ENCODE measurements around the gene AHNAK.

AHNAK gene

DNA sequence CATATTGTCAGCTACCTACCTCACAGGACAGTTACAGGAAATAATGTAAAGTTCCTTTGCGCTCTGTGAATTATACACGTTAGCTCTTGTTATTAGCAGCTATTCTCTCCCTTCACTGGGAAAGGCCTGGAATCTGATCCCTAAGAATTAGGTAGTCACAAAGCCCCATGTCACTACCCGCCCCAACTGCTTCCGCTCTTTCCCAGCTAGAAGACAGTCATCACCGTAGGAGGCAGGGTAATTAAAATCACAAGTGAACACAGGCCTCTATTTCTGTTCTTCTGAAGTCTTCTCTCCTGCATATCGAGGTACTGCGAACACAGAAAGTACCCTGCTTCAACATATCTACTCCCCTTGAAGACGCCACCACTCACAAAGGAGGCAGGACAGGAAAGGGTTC, 12.6 kb upstream of the AHNAK start:
- Histone ChIP-seq H3K9me3 (ENCODE audit: control insufficient read depth in 1 of 2, low read length in 2 of 2) (no peaks in the 10 kb centered on the region), H3K4me1 (ENCODE audit: control insufficient read depth in 1 of 2, insufficient read depth in 2 of 2, low read length in 2 of 2) (peaks cover 42 to 60% of the 10 kb centered on the region in 2 donors), H3K27ac (ENCODE audit: low read depth, low read length) (no peak overlapping the region), H3K27me3 (ENCODE audit: control insufficient read depth in 1 of 2, insufficient read depth in 2 of 2, low read length in 2 of 2) (no peaks in the 10 kb centered on the region), H3K9ac (ENCODE audit: low read depth in 1 of 2, low read length in 2 of 2) (no peak overlapping the region), H3K4me3 (ENCODE audit: low read depth in 1 of 2, low read length in 2 of 2) (no peak overlapping the region), H3K36me3 (ENCODE audit: control insufficient read depth in 1 of 2, insufficient read depth in 2 of 2, low read length in 2 of 2) (peaks cover 20 to 42% of the 10 kb centered on the region in 2 donors)

DNA sequence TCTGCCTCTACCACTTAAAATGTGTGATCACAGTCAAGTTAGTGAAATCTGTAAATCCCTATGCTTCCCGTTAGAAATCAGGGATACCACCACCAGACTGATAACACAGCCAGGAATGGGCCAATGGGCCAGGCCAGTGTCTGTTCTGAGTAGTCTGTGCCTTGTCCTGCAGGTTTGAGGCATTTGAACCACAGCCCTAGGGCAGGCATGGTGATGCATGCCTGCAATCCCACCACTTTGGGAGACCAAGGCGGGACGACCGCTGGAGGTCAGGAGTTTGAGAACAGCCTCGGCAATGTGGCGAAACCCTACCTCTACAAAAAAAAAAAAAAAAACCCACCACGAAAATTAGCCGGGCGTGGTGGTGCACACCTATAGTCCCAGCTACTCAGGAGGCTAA, 12.1 kb upstream of the AHNAK start:
- peaks cover 47 to 65% of the 10 kb centered on the region in 2 donors for H3K4me1 ChIP-seq (ENCODE audit: control insufficient read depth in 1 of 2, insufficient read depth in 2 of 2, low read length in 2 of 2)
- no peaks in the 10 kb centered on the region for H3K9me3 ChIP-seq (ENCODE audit: control insufficient read depth in 1 of 2, low read length in 2 of 2)
- H3K9ac ChIP-seq (ENCODE audit: low read depth in 1 of 2, low read length in 2 of 2): no peak overlapping the region
- H3K27me3 ChIP-seq (ENCODE audit: control insufficient read depth in 1 of 2, insufficient read depth in 2 of 2, low read length in 2 of 2): no peaks in the 10 kb centered on the region
- H3K36me3 ChIP-seq (ENCODE audit: control insufficient read depth in 1 of 2, insufficient read depth in 2 of 2, low read length in 2 of 2): peaks cover 17 to 37% of the 10 kb centered on the region in 2 donors
- H3K27ac ChIP-seq (ENCODE audit: low read depth, low read length): no peak overlapping the region
- no peak overlapping the region for H3K4me3 ChIP-seq (ENCODE audit: low read depth in 1 of 2, low read length in 2 of 2)

DNA sequence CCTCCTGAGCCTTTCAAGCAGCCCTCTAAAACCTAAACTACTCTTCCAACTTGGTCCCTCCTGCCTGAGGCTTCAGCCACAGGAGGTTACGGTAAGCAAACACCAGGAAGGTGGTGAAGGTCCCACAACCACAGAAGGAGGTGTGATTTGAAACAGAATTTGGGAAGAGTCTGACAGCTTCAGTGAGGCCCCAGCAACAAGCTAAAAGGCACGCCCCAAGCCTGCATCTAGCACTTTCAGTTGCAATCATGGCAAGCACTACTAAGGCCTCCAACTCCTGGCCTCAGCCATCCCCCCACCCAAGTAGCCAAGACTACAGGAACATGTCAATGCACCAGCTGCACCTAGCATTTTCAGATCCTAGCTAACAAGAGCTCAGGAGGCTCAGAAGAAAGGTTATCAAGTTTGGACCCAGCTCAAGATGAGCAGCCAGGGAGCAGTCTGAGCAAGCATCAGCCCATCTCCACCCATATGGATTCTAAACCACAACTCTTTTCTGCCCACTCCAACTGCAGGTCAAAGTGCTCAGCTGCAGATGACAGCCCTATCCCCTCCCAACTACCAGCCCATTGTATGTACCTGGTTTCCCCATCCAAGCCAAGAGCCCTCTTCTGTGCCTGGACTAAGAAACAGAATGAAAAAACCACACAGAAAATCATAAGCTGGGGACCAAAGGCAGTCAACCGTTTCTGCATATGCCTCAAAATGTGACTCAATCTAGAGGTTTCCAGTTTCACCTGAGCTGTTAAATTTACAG, 10.4 kb upstream of the AHNAK start:
- Histone ChIP-seq H3K36me3 (ENCODE audit: control insufficient read depth in 1 of 2, insufficient read depth in 2 of 2, low read length in 2 of 2) (peaks cover 12 to 23% of the 10 kb centered on the region in 2 donors), H3K27ac (ENCODE audit: low read depth, low read length) (peak overlapping the region; percentile 76), H3K9ac (ENCODE audit: low read depth in 1 of 2, low read length in 2 of 2) (peak overlapping the region; percentile 44 to 49), H3K4me1 (ENCODE audit: control insufficient read depth in 1 of 2, insufficient read depth in 2 of 2, low read length in 2 of 2) (peaks cover 63 to 81% of the 10 kb centered on the region in 2 donors), H3K27me3 (ENCODE audit: control insufficient read depth in 1 of 2, insufficient read depth in 2 of 2, low read length in 2 of 2) (no peaks in the 10 kb centered on the region), H3K4me3 (ENCODE audit: low read depth in 1 of 2, low read length in 2 of 2) (peak overlapping the region; percentile 27 to 48), H3K9me3 (ENCODE audit: control insufficient read depth in 1 of 2, low read length in 2 of 2) (no peaks in the 10 kb centered on the region)

DNA sequence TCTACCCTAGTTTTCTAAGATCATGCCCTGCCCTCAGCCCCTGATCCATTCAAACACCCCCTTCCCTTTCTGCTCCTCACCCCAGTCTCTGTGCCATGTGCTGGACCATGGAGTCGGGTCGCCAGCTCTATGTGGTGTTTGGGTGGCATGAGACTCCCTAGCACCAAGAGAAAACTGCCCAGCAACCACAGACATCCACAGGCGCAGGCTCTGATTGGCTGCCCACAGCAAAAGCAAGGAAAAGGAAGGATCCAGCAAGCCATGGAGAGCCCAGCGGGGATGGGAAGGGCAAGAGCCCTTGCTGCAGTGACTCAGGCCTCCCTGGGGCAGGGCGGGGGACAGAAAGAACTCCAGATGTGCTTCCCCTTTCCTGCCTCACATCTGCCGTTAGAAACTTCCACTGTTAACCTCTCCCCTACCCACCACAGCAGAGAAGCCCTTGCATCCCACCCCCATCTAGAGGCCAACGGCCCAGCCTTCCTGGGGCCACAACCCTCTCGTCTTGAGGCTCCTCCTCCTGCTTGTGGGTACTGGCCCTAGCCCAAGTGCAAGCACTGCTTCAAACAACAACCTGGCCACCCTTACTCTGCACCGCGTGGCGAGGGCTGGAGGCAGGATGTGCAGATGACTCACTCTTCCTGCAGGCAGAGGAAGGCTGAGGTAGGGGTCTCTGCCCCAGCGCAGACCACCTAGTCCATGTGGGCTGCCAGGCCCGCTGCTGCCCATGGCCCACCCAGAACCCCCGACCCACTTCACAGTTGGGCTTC, 9.7 kb upstream of the AHNAK start:
- Histone ChIP-seq H3K27me3 (ENCODE audit: control insufficient read depth in 1 of 2, insufficient read depth in 2 of 2, low read length in 2 of 2) (no peaks in the 10 kb centered on the region), H3K36me3 (ENCODE audit: control insufficient read depth in 1 of 2, insufficient read depth in 2 of 2, low read length in 2 of 2) (peaks cover 12 to 19% of the 10 kb centered on the region in 2 donors), H3K9me3 (ENCODE audit: control insufficient read depth in 1 of 2, low read length in 2 of 2) (no peaks in the 10 kb centered on the region), H3K9ac (ENCODE audit: low read depth in 1 of 2, low read length in 2 of 2) (peak overlapping the region; percentile 44 to 49), H3K27ac (ENCODE audit: low read depth, low read length) (peak overlapping the region; percentile 76), H3K4me1 (ENCODE audit: control insufficient read depth in 1 of 2, insufficient read depth in 2 of 2, low read length in 2 of 2) (peaks cover 71 to 88% of the 10 kb centered on the region in 2 donors), H3K4me3 (ENCODE audit: low read depth in 1 of 2, low read length in 2 of 2) (peak overlapping the region; percentile 27 to 48)

DNA sequence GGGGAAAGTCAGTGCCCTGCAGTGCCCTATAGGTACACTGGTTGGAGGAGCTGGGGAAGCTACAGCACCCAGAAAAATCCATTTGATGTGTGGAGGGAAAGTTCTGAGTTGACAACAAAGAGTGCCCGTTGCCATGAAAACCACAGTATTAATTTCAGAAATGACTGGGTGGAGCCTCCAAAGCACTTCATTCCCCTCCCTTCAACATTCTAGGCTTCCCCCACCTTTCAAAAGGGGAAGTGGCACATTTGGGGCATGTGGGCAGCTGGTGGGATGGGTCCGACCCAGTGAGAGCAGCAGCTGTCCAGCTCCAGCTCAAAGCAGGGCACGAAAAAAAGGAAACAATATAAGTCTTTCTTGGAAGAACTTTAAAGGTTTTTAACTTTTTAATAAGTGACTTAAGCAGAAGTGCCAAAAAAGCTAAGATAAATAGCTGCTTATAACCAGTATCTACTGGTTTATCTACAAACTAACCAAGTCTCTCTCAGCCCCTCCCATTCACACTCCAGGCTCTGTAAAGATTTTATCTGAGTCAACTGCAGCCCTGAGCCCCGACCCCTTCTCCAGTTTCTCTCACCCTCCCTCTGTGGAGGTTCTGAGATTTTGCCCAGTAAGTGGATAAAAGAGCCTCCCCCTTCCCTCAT, 9.0 kb upstream of the AHNAK start:
- peaks cover 68 to 88% of the 10 kb centered on the region in 2 donors for H3K4me1 ChIP-seq (ENCODE audit: control insufficient read depth in 1 of 2, insufficient read depth in 2 of 2, low read length in 2 of 2)
- peak overlapping the region; percentile 44 to 49 for H3K9ac ChIP-seq (ENCODE audit: low read depth in 1 of 2, low read length in 2 of 2)

DNA sequence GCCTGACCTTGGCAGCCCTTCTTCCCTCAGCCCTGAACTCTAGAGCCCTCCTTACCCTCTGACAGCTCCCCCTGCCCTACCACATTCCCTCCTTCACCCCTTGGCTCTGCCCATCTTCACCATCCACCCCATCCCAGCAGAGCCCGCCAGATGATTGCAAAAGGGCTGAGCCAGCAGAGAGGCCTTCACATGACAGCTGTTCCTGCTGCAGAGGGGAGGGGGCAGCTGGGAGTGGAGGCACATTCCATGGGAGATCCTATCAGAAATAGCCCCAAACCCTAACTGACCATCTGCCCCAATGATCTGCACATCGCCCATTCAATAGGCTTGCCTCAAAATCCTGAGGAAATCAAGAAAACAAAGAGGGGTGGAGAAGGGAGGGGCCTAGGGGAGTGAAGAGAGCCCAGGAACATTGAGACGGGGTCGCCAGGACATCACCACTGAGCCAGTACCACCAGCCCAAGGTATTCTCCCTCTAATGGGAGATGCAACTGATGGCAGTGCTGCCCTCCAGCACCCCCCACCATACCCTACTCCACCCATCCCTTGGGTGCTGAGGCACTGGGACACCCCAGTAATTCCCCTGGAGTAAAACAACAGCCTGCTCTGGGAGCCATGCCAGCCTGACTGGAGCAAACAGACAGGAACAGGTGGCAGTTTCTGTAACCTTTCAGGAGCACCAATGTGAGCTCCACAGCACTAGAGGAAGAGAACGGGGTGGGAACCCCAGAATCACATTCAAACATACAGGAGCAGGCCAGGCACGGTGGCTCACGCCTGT, 8.0 kb upstream of the AHNAK start:
- Histone ChIP-seq H3K36me3 (ENCODE audit: control insufficient read depth in 1 of 2, insufficient read depth in 2 of 2, low read length in 2 of 2) (peaks cover 7 to 11% of the 10 kb centered on the region in 2 donors), H3K9ac (ENCODE audit: low read depth in 1 of 2, low read length in 2 of 2) (peak overlapping the region; percentile 55 to 79), H3K27ac (ENCODE audit: low read depth, low read length) (peak overlapping the region; percentile 93), H3K27me3 (ENCODE audit: control insufficient read depth in 1 of 2, insufficient read depth in 2 of 2, low read length in 2 of 2) (no peaks in the 10 kb centered on the region), H3K4me1 (ENCODE audit: control insufficient read depth in 1 of 2, insufficient read depth in 2 of 2, low read length in 2 of 2) (peaks cover 68 to 80% of the 10 kb centered on the region in 2 donors), H3K4me3 (ENCODE audit: low read depth in 1 of 2, low read length in 2 of 2) (no peak overlapping the region), H3K9me3 (ENCODE audit: control insufficient read depth in 1 of 2, low read length in 2 of 2) (no peaks in the 10 kb centered on the region)

More for the DNA sequence above, 9.0 kb upstream of the AHNAK start:
- Histone ChIP-seq H3K9me3 (ENCODE audit: control insufficient read depth in 1 of 2, low read length in 2 of 2) (no peaks in the 10 kb centered on the region), H3K27ac (ENCODE audit: low read depth, low read length) (peak overlapping the region; percentile 76), H3K4me3 (ENCODE audit: low read depth in 1 of 2, low read length in 2 of 2) (peak overlapping the region; percentile 27 to 48), H3K27me3 (ENCODE audit: control insufficient read depth in 1 of 2, insufficient read depth in 2 of 2, low read length in 2 of 2) (no peaks in the 10 kb centered on the region), H3K36me3 (ENCODE audit: control insufficient read depth in 1 of 2, insufficient read depth in 2 of 2, low read length in 2 of 2) (peaks cover 12 to 19% of the 10 kb centered on the region in 2 donors)

DNA sequence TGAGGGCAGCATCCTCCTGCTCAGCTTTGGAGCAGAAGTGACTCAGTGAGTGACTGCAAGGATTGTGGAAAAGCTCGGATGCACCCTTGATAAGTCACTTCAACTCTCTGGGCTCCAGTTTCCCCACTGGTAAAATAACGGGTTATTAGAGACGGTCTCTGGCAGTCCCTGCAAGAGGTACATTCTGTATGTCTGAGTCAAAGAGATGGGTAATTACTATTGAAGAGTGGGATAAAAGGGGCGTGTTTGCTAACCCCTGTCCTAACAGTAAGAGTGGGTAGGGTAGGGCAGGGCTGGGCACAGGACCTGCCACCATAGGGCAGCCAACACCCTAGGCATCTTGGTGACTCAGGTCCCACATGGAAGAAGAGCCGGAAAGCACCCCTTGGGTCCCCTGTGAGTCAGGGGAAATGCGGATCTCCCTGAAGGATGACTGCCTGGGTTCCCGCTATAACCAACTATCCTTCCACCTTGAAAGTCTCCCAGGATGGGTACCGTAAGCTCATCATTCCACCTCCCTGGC, 7.3 kb upstream of the AHNAK start:
- peak overlapping the region; percentile 55 to 79 for H3K9ac ChIP-seq (ENCODE audit: low read depth in 1 of 2, low read length in 2 of 2)
- no peaks in the 10 kb centered on the region for H3K9me3 ChIP-seq (ENCODE audit: control insufficient read depth in 1 of 2, low read length in 2 of 2)
- peaks cover under 1 to 4% of the 10 kb centered on the region in 2 donors for H3K36me3 ChIP-seq (ENCODE audit: control insufficient read depth in 1 of 2, insufficient read depth in 2 of 2, low read length in 2 of 2)
- H3K4me1 ChIP-seq (ENCODE audit: control insufficient read depth in 1 of 2, insufficient read depth in 2 of 2, low read length in 2 of 2): peaks cover 70 to 81% of the 10 kb centered on the region in 2 donors
- H3K27ac ChIP-seq (ENCODE audit: low read depth, low read length): peak overlapping the region; percentile 93
- peak overlapping the region; percentile 53 to 61 for H3K4me3 ChIP-seq (ENCODE audit: low read depth in 1 of 2, low read length in 2 of 2)
- no peaks in the 10 kb centered on the region for H3K27me3 ChIP-seq (ENCODE audit: control insufficient read depth in 1 of 2, insufficient read depth in 2 of 2, low read length in 2 of 2)

DNA sequence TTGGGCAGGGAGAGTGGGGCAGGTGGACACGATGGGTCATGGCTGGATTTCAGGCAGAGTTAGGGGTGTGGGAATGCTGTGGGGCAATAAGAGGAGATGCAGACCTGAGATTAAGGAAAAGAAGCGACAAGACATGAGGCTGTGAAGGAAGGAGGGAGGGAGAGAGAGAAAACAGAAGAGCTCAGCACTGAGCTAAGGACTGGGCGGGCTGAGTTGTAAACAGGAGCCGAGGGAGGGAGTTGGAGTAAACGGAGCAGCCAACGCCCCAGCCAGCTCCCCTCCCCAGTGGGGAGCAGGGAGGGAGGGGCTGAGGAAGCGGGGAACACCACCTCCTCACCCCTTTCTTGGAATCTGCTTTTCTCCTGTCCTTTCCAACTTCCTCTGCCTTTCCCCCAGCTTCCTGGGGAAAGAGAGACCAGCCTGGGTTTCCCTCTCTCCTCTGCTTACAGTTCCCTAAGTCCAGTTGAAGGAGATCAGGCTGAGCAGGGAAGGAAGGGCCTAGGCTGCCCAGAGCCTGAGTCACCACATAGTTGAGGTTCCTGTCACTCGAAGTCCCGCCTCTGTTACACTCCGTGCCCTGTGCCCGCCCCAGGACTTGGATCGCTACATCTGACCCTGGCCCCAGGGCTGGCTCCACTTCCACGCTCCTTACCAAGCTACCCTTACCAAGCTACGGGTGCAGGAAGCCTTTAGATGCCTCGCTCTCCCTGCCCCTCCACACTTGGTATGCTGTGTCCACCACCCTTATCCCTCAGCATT, 6.7 kb upstream of the AHNAK start:
- Histone ChIP-seq H3K9me3 (ENCODE audit: control insufficient read depth in 1 of 2, low read length in 2 of 2) (no peaks in the 10 kb centered on the region), H3K27ac (ENCODE audit: low read depth, low read length) (peak overlapping the region; percentile 93), H3K9ac (ENCODE audit: low read depth in 1 of 2, low read length in 2 of 2) (peak overlapping the region; percentile 55 to 79), H3K4me3 (ENCODE audit: low read depth in 1 of 2, low read length in 2 of 2) (peak overlapping the region; percentile 53 to 61), H3K4me1 (ENCODE audit: control insufficient read depth in 1 of 2, insufficient read depth in 2 of 2, low read length in 2 of 2) (peaks cover 74 to 80% of the 10 kb centered on the region in 2 donors), H3K36me3 (ENCODE audit: control insufficient read depth in 1 of 2, insufficient read depth in 2 of 2, low read length in 2 of 2) (no peaks in the 10 kb centered on the region), H3K27me3 (ENCODE audit: control insufficient read depth in 1 of 2, insufficient read depth in 2 of 2, low read length in 2 of 2) (no peaks in the 10 kb centered on the region)
